Activated T-cell treated with anti-CD3 and anti-CD28 coated beads for 1 hour (primary cell): ENCODE results near the gene CADM4.
"Not testable (repeated sequence)": the region's sequence is repeated elsewhere in the genome, so short reads cannot be mapped to it uniquely, and the experiment has no call there.

Experiments used
- DNase-seq: peaks from one replicate; pipeline ENCODE4 v3.0.0-alpha.2; 2020; ENCODE audit warnings: low read depth

The CADM4 gene

GRCh38 chr19:43639519-43640423 lies at the start of gene CADM4:
CADM4 (minus strand) TSS chr19:43639850; CDS start chr19:43639790, 60 bp downstream.
- DNase-seq: peak; percentile 36

DNA sequence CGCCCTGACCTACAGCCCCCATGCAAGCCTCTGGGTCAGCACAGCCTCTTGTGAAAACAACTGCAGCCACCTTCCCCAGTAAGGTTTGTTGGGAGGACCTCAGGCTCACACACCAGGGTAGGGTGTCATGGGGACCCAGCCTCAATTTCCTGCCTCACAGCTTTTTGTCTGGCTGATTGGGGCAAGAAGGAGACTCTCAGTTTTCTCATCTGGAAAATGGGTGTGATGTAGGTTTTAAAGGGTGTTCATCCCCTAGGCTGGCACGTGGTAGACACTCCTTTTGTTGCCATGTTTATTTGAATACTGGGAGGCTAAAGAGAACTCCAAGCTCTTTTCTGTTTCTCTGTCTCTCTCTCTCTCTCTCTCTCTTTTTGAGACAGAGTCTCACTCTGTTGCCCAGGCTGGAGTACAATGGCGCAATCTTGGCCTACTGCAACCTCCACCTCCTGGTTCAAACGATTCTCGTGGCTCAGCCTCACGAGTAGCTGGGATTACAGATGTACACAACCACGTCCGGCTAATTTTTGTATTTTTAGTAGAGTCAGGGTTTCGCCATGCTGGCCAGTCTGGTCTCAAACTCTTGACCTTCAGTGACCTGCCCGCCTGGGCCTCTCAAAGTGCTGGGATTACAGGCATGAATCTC lies 48.5 kb upstream of the CADM4 start:
- no peak for DNase-seq

GRCh38 chr19:43687660-43687997 lies 48.0 kb upstream of the CADM4 start:
- DNase-seq: no peak

- no peak for DNase-seq
These were observed 44.7 kb upstream of the CADM4 start for GRCh38 chr19:43684326-43684725.

DNA sequence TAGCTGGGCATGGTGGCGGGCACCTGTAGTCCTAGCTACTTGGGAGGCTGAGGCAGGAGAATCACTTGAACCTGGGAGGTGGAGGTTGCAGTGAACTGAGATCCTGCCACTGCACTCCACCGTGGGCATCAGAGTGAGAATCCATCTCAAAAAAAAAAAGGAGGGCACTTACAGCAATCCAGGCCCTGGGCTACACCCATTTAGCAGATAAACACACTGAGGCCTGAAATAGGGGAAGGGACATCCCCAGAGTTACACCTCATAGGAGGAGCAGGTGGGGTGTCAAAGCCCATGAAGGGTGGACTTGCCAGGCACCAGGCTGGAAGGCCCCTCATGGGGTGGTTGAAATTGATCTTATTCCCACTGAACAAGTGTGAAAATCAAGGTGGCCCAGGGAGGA lies 44.3 kb upstream of the CADM4 start:
- no peak for DNase-seq

DNA sequence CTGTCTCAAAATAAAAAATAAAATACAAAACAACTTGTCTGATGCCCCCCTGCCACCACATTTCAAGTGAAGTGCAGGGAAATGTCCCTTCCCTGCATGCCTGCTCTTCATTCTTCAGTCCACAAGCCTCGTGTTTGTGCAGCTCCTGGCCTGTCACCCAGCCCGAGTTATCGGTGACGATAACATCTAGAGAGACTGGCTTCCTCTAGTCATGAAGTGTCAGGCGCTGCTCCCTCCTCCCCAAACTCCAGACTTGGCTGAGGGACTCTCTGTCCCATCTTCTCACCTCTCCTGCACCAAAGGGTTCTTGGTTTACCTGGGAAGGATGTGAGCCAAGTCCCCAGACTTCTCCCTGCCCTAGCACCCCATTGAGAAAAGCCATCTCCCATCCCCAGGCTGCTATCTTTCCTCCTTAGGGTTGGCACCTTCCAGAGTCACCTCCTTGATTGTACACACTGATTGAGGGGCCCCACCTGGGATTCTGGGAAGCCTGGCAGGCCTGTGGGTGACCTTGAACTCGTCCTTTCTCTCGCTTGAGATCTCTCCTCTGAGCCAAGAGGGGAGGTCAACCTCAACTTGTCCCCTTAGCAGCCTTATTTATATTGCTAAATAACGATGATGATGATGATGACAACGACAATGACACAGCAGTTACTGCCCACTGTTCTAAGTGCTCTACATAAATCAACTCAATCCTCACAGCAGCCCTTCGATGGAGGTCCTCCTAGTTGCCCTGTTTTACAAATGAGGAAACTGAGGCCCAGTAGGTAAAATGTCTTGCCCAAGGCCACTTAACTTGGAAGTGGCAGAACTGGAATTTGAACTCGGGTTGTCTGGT lies 43.4 kb upstream of the CADM4 start:
- DNase-seq: no peak

DNA sequence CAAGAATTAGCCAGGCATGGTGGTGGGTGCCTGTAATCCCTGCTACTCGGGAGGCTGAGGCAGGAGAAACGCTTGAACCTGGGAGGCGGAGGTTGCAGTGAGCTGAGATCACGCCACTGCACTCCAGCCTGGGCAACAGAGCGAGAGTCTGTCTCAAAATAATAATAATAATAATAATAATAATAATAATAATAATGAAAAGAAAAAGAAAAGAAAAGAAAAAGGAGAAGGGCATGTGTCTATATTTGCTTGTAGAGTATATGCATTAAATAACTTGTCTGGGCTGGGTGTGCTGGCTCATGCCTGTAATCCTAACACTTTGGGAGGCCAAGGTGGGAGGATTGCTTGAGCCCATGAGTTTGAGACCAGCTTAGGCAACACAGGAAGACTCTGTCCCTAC lies 42.6 kb upstream of the CADM4 start:
- DNase-seq: not testable (repeated sequence)

DNA sequence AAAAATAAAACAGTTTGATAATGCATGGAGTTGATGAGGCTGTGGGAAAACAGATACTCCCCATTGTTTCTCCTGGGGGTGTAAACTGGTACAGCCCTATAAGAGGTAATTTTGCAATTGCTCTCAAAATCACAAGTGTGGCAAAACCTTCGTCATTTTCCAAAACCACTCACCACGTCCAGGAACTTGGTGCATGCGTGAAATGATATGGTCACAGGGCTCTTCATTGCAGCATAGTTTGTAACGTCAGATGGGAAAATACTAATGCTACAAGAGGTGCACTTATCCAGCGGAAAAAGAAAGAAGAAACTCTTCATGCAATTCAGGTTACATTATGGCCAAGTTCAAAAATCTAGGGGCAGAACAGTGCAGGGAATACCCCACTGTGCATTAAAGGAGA lies 42.2 kb upstream of the CADM4 start:
- DNase-seq: no peak

DNA sequence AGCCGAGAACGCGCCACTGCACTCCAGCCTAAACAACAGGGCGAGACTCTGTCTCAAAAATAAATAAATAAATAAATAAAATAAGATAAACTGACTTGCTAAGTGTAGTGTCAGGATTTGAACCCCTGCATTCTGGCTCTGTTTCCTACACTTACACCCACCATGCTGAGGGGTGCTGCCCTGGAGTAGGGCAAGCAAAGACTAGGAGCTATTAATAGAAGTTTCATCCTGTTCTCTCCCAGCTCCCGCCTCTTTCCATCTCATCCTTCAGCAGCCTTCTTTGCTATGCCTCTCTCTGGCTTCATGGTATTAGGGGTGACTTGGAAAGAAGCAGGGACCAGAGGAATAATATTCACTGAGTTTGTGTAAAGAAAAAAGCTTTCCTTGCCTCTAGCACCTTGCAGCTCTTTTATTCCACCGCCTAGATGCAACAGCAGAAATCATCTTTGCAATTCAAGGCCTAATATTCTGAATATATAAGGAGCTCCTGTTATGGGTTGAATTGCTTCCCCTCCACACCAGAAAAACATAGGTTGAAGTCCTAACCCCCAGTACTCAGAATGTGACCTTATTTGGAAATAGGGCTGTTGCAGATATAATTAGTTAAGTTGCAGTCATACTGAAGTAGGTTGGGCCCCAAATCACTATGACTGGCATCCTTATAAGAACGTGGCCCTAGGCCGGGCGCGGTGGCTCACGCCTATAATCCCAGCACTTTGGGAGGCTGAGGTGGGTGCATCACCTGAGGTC lies 39.0 kb upstream of the CADM4 start:
- DNase-seq: no peak

DNA sequence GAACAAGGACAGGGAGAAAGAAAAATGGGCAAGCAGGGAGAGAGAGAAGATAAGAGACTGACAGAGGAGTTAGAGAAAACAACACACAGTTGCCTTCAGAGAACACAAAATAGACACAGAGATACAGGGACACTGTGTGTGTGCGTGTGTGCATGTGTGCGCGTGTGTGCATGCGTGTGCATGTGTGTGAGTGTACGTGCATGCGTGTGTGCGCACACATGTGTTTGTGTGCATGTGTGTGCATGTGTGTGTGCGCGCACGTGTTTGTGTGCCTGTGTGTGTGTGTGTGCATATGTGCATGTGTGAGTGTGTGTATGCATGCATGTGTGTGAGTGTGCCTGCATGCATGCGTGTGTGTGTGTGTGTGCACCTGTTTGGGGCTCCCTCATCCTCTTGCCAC lies 36.3 kb upstream of the CADM4 start:
- DNase-seq: no peak

DNA sequence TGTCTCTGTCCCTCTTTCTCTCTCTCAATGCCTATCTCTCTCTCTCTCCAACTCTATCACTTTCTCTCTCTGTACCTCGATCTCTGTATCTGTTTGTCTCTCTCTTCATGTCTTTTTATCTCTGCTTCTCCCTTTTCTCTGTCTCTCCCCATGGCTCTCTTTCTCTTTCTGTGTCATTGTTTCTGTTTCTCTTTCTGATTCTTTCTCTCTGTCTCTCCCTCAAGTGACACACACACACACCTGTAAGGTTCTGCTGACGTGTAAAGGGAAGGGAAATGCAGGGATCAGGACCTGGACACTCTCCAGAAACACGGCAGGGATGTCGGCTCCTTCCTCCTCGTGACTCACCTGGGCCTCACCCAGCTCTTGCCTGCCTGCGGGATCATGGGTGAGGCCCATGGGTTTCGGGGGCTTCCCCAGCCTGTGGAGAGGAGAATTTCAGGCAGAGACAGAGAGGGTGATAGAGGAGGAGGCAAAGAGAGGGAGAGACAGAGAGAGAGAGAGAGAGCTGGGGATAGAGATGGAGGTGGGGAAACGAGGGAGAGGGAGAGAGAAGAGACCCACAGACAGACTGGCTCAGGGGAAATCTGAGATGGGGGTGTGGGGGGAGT lies 35.7 kb upstream of the CADM4 start:
- DNase-seq: no peak

- DNase-seq: no peak
These were observed 34.9 kb upstream of the CADM4 start for GRCh38 chr19:43674596-43674995.

DNA sequence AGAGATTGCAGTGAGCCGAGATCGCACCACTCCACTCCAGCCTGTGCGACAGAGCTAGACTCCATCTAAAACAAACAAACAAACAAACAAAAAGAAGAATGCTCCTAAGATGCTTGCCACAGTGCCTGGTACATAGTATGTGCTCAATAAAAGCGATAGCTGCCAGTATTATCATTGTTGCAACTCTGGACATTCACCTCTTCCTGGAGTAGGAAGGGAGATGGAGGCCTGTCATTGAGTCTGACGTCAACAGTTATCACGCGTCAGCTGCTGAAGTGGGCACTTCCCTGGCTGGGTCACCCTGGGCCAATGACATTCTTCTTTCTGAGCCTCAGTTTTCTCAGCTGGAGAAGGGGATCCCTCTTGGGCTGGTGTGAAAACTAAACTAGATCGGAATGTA lies 34.5 kb upstream of the CADM4 start:
- no peak for DNase-seq

DNA sequence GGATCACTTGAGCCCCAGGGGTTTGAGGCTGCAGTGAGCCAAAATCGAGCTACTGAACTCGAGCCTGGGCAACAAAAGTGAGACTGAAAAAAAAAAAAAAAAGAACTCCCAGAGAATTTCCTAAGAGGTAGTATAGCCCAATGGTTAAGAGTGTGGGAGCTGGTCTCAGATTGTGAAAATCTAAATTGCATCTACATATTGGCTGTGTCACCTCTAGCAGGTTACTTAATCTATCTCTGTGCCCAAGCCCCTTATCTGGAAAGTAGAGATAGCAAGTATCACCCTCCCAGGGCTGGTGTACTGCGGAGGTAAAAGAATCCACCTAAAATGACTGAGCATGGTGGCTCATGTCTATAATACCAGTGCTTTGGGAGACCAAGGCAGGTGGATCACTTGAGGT lies 34.0 kb upstream of the CADM4 start:
- no peak for DNase-seq

- DNase-seq: no peak
These were observed 32.5 kb upstream of the CADM4 start for GRCh38 chr19:43672061-43672679.

GRCh38 chr19:43668406-43669109 lies 28.9 kb upstream of the CADM4 start:
- peak; percentile 88 for DNase-seq

- peak; percentile 87 for DNase-seq
These were observed 28.3 kb upstream of the CADM4 start for GRCh38 chr19:43667876-43668405.

DNA sequence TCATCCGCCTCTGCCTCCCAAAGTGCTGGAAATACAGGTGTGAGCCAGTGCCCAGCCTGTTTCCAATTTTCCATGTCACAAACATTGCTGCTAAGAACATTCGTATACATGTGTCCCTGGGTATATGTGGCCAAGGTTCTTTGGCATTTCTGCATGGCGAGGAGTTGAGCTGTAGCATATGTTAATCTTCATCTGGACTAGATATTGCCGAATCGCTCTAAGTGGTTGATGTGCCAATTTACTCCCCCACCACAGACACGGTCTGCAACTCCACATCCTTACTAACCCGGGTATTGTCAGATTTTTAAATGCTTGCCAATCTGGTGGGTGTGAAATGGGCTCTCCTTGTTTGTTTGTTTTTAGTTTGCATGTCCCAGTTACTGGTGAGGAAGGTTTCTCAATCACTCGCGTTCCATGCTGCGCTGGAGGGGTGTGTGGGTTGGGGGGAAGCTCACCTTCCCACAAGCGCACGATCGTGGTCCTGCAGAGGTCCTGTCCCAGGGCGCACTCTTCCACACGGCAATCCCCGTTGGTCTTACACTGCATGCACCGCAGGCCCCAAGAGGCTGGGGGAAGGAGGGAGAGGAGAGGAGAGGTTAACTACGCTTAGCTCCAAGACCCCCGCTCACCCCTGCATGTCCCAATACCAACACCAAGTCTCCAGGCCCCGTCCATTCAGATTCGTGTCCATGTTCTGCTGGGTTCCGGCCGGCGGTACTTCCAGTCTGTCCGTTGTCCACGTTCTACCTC lies 27.7 kb upstream of the CADM4 start:
- no peak for DNase-seq

DNA sequence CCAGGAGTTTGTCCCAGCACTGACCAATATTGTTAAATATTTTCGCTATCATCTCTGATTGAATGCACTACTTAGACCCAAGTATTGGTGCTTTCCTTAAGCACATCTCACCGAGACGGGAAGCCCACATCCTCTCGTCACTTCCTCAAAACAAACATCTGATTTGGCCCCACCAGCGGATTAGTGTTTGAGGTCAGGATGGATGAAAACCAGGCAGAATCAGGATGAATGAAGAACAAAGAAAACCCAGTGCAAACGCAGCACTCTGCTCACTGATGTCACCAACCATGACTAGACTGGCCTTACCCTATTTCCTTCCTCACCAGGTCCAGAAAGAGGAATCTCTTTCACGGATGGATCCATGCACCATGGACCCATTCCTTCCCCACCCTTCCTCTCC lies 24.4 kb upstream of the CADM4 start:
- DNase-seq: no peak
